Fibroblast of the aortic adventitia (primary cell): ENCODE data around the gene TMEM238. TPM values are rescaled to one million over a fixed set of nuclear protein-coding genes. Genes with fewer than 3 reads are reported as not detected.

Experiments used
- DNase-seq: peaks from one replicate; pipeline ENCODE4 v3.0.0-alpha.2; 2010; ENCODE audit warnings: low read depth
- H3K4me3 ChIP-seq: 2 replicates; pipeline ENCODE4 v1.5.1; 2011; ENCODE audit warnings: low read depth, mild to moderate bottlenecking, control low read depth, low read length, moderate library complexity
- total RNA-seq: library from RNA; depleted of rRNA; stranded (reverse); fragments of >200 nt; gene quantifications from 2 replicates; pipeline ENCODE4 v1.2.3, GENCODE V29; 2012; ENCODE audit warnings: low replicate concordance
- TF ChIP-seq, protein P1 (sequence below): IDR thresholded peaks from 2 replicates; pipeline ENCODE4 v1.5.1; 2011; ENCODE audit warnings: mild to moderate bottlenecking, low read length, control low read depth, inconsistent platforms; ENCODE audit not compliant: insufficient read depth

TMEM238 gene
- total RNA-seq, 1 donor = not detected

DNA sequence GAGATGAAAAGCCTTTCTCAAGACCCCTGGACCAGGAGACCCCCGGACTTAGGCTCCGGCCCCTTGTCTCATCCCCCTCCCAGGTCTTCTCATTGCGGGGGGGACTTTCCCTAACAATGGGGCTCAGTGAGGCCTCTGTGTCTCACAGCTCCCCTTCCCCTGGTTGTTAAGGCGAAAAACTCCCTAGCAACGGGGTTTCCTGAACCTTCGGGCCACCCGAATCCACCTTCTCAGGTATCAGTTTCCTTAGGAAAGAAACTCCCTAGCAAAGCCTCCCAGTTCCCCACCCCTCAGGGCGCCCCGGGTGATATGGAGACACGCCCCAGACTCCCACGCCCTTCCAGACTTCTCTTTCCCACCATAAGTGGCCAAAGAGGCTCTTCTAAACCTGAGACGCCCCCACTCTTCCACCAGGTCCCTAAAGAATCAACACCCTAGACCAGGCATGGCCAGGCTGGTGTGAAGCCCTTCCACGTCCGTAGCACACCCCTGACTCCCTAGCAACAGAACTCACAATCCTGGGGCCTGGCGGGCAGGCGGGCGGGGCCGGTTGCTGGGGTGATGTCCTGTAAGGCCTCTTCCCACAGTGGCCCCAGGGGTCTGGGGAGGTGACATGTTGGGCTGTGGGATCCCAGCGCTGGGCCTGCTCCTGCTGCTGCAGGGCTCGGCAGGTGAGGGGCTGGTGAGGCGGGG lies 7.7 kb downstream of the TMEM238 start, which contains the start of gene TMEM190:
Gene TMEM190, plus strand, starts transcription at position 586 of the 693 bp plus-strand sequence. Its CDS starts 28 bp downstream, at position 614.
- TF ChIP-seq, protein P1, sequence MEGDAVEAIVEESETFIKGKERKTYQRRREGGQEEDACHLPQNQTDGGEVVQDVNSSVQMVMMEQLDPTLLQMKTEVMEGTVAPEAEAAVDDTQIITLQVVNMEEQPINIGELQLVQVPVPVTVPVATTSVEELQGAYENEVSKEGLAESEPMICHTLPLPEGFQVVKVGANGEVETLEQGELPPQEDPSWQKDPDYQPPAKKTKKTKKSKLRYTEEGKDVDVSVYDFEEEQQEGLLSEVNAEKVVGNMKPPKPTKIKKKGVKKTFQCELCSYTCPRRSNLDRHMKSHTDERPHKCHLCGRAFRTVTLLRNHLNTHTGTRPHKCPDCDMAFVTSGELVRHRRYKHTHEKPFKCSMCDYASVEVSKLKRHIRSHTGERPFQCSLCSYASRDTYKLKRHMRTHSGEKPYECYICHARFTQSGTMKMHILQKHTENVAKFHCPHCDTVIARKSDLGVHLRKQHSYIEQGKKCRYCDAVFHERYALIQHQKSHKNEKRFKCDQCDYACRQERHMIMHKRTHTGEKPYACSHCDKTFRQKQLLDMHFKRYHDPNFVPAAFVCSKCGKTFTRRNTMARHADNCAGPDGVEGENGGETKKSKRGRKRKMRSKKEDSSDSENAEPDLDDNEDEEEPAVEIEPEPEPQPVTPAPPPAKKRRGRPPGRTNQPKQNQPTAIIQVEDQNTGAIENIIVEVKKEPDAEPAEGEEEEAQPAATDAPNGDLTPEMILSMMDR = no peak
- no peak for DNase-seq
- H3K4me3 ChIP-seq = no peak within 1 kb of the TSS

- TF ChIP-seq, protein P1 = no peak
- DNase-seq = peak; percentile 43
- H3K4me3 ChIP-seq = no peak overlapping the region
Observed at GRCh38 chr19:55373993-55374757, 9.9 kb downstream of the TMEM238 start.

DNA sequence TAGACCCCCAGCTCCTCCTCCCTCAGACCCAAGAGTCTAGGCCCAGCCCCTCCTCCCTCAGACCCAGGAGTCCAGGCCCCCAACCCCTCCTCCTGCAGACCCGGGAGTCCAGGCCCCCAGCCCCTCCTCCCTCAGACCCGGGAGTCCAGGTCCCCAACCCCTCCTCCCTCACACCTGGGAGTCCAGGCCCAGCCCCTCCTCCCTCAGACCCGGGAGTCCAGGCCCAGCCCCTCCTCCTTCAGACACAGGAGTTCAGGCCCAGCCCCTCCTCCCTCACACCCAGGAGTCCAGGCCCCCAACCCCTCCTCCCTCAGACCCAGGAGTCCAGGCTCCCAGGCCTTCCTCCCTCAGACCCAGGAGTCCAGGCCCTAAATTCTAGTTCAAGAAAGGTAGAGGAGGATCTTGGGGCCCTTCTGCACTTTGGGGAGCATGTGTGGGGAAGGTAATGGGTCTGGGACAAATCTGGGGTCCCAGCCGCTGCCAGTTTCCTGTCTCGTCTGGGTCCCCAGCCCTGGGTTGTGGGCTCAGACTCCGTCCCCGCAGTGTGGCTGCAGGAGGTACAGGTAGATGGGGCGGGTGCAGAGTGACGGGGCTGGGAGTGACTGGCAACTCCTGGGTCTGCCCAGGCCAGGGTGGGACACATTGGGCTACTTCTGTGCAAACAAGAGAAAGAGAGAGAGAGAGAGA lies 10.6 kb downstream of the TMEM238 start:
- TF ChIP-seq, protein P1 = no peak
- no peak overlapping the region for H3K4me3 ChIP-seq
- DNase-seq = no peak

DNA sequence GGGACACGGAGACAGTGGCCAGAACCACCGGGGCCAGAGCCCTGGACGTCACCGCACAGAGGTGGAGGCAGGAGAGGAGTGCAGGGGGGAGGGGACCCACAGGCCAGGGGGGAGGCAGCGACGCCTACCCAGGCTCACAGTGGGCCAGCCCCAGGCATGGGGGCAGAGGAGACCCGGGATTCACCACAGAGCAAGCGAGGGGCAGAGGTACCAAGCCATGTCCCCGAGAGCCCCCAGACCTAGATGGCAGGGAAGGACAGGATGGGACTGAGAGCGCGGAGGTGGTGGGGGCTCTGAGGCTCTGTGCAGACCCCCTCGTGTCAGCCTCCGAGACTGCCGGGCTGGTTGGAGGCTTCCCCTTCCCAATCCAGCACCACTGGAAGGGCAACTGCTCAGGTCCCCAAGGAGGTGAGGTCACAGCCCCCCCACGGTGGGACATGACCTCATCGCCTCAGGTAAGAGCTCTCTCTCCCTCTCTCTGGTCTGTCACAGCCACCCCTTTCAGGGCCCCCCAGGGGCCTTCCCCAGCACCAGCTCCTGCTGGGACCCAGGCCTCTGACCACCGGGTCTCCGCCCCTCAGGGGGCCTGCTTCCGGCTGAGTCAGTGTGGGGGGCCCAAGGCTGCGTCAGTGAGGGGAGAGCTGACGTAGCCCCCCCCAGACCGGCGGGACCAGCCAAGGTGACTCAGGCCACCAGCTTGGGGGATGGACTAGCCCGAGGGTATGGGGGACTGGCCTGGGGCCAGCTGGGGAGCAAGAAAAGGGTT lies 11.6 kb downstream of the TMEM238 start:
- TF ChIP-seq, protein P1 = no peak
- DNase-seq = peak; percentile 52
- H3K4me3 ChIP-seq = no peak overlapping the region

GRCh38 chr19:55370305-55370988 lies 13.6 kb downstream of the TMEM238 start, which contains the start of gene IL11:
IL11 (minus strand) TSS chr19:55370463; CDS start chr19:55370310, 153 bp downstream.
- peak; percentile 43 for DNase-seq
- H3K4me3 ChIP-seq = peak within 1 kb of the TSS; percentile 75
- TF ChIP-seq, protein P1 = no peak
